Measurements from ENCODE around the gene CNTNAP5. TPM values are rescaled to one million over a fixed set of nuclear protein-coding genes. Genes with fewer than 3 reads are reported as not detected.

CNTNAP5 gene
- total RNA-seq, 1 donor from 2014 or later: not detected

GRCh38 chr2:124883595-124883994, 858.5 kb downstream of the CNTNAP5 start:
- TF ChIP-seq CTCF (IDR thresholded peaks at IDR 0.05; ENCODE audit: insufficient read depth, low read length, poor library complexity, severe bottlenecking): no peak
- DNase-seq (ENCODE audit: low read depth): no peak

GRCh38 chr2:124884315-124884714, 859.2 kb downstream of the CNTNAP5 start:
- Histone ChIP-seq H3K4me3 (ENCODE audit: low read depth, low read length) (no peak overlapping the region), H3K27me3 (ENCODE audit: control insufficient read depth, insufficient read depth, low read length) (no peaks in the 10 kb centered on the region), H3K36me3 (ENCODE audit: control insufficient read depth, insufficient read depth, low read length) (no peaks in the 10 kb centered on the region)
- no peak for DNase-seq (ENCODE audit: low read depth)
- no peak for TF ChIP-seq CTCF (IDR thresholded peaks at IDR 0.05; ENCODE audit: insufficient read depth, low read length, poor library complexity, severe bottlenecking)

More at GRCh38 chr2:124883595-124883994, 858.5 kb downstream of the CNTNAP5 start:
- Histone ChIP-seq H3K27me3 (ENCODE audit: control insufficient read depth, insufficient read depth, low read length) (no peaks in the 10 kb centered on the region), H3K4me3 (ENCODE audit: low read depth, low read length) (no peak overlapping the region), H3K36me3 (ENCODE audit: control insufficient read depth, insufficient read depth, low read length) (no peaks in the 10 kb centered on the region)

- no peak for TF ChIP-seq CTCF (IDR thresholded peaks at IDR 0.05; ENCODE audit: insufficient read depth, low read length, poor library complexity, severe bottlenecking)
- H3K4me3 ChIP-seq (ENCODE audit: low read depth, low read length): no peak overlapping the region
- no peaks in the 10 kb centered on the region for H3K36me3 ChIP-seq (ENCODE audit: control insufficient read depth, insufficient read depth, low read length)
- no peak for DNase-seq (ENCODE audit: low read depth)
- H3K27me3 ChIP-seq (ENCODE audit: control insufficient read depth, insufficient read depth, low read length): no peaks in the 10 kb centered on the region
Measured at GRCh38 chr2:124886216-124886615, 861.1 kb downstream of the CNTNAP5 start.

GRCh38 chr2:124887466-124887865, 862.4 kb downstream of the CNTNAP5 start:
- Histone ChIP-seq H3K36me3 (ENCODE audit: control insufficient read depth, insufficient read depth, low read length) (no peaks in the 10 kb centered on the region), H3K4me3 (ENCODE audit: low read depth, low read length) (no peak overlapping the region), H3K27me3 (ENCODE audit: control insufficient read depth, insufficient read depth, low read length) (no peaks in the 10 kb centered on the region)
- TF ChIP-seq CTCF (IDR thresholded peaks at IDR 0.05; ENCODE audit: insufficient read depth, low read length, poor library complexity, severe bottlenecking): no peak
- DNase-seq (ENCODE audit: low read depth): no peak

- no peak overlapping the region for H3K4me3 ChIP-seq (ENCODE audit: low read depth, low read length)
- no peak for DNase-seq (ENCODE audit: low read depth)
- H3K36me3 ChIP-seq (ENCODE audit: control insufficient read depth, insufficient read depth, low read length): no peaks in the 10 kb centered on the region
- no peak for TF ChIP-seq CTCF (IDR thresholded peaks at IDR 0.05; ENCODE audit: insufficient read depth, low read length, poor library complexity, severe bottlenecking)
- no peaks in the 10 kb centered on the region for H3K27me3 ChIP-seq (ENCODE audit: control insufficient read depth, insufficient read depth, low read length)
Measured at GRCh38 chr2:124888431-124888830, 863.3 kb downstream of the CNTNAP5 start.

GRCh38 chr2:124894199-124894598, 869.1 kb downstream of the CNTNAP5 start:
- H3K27me3 ChIP-seq (ENCODE audit: control insufficient read depth, insufficient read depth, low read length): no peaks in the 10 kb centered on the region
- H3K36me3 ChIP-seq (ENCODE audit: control insufficient read depth, insufficient read depth, low read length): no peaks in the 10 kb centered on the region
- no peak for TF ChIP-seq CTCF (IDR thresholded peaks at IDR 0.05; ENCODE audit: insufficient read depth, low read length, poor library complexity, severe bottlenecking)
- no peak for DNase-seq (ENCODE audit: low read depth)
- H3K4me3 ChIP-seq (ENCODE audit: low read depth, low read length): no peak overlapping the region

All from kidney epithelial cell (primary cell).